CD14-positive monocyte (primary cell): ENCODE data around the gene ADRB1. TPM values are rescaled to one million over a fixed set of nuclear protein-coding genes. Genes with fewer than 3 reads are reported as not detected.

Source experiments
- DNase-seq, 3 donors: peaks; one replicate each; pipeline ENCODE4 v3.0.0-alpha.2; 2011 to 2022
- H2AFZ ChIP-seq: 2 replicates; pipeline ENCODE4 v1.6.0; 2012; ENCODE audit warnings: mild to moderate bottlenecking, low read depth, low read length, inconsistent platforms; ENCODE audit not compliant: insufficient read depth, poor library complexity, severe bottlenecking
- H3K27ac ChIP-seq, 2 donors: 1 replicate in 1 of 2; 2 replicates in 1 of 2; pipeline ENCODE4 v1.5.1; 2012 to 2013; ENCODE audit warnings: low read length in 2 of 2, control low read depth in 1 of 2, inconsistent platforms in 1 of 2, low read depth in 1 of 2, mild to moderate bottlenecking in 1 of 2
- H3K27me3 ChIP-seq, 2 donors: one replicate each; pipeline versions ENCODE4 v1.6.0 to v1.6.1; 2011 to 2013; ENCODE audit warnings: low read length in 2 of 2; ENCODE audit not compliant: control insufficient read depth in 2 of 2, insufficient read depth in 2 of 2
- H3K36me3 ChIP-seq, 2 donors: replicated peaks in 1 of 2; 1 replicate in 1 of 2; 2 replicates in 1 of 2; pipeline versions ENCODE4 v1.5.1 to v1.6.1; 2012 to 2013; ENCODE audit warnings: low read length in 2 of 2, control low read depth in 1 of 2, inconsistent platforms in 1 of 2, mild to moderate bottlenecking in 1 of 2; ENCODE audit not compliant: insufficient read depth in 2 of 2, control insufficient read depth in 1 of 2
- H3K4me1 ChIP-seq, 2 donors: 1 replicate in 1 of 2; 2 replicates in 1 of 2; pipeline versions ENCODE4 v1.5.1 to v1.6.1; 2012 to 2013; ENCODE audit warnings: low read length in 2 of 2, control low read depth in 1 of 2, inconsistent platforms in 1 of 2, mild to moderate bottlenecking in 1 of 2, moderate library complexity in 1 of 2; ENCODE audit not compliant: insufficient read depth in 2 of 2, control insufficient read depth in 1 of 2
- H3K4me2 ChIP-seq: replicated peaks from 2 replicates; pipeline ENCODE3; 2012; ENCODE audit warnings: low read length, moderate library complexity, mild to moderate bottlenecking; ENCODE audit not compliant: poor library complexity, severe bottlenecking; ENCODE audit errors: extremely low read depth
- H3K4me3 ChIP-seq, 3 experiments: fragments of 200-600 bp in 1 of 3; sonication (generic) in 1 of 3; replicated peaks in 1 of 3; 1 replicate in 2 of 3; 2 replicates in 1 of 3; pipeline ENCODE4 v1.5.1; 2011 to 2013; ENCODE audit warnings: low read length in 3 of 3, mild to moderate bottlenecking in 3 of 3, control low read depth in 2 of 3, low read depth in 2 of 3, inconsistent platforms in 1 of 3, moderate library complexity in 1 of 3
- H3K79me2 ChIP-seq: 2 replicates; pipeline ENCODE4 v1.6.0; 2012; ENCODE audit warnings: mild to moderate bottlenecking, control low read depth, inconsistent platforms, low read length, moderate library complexity; ENCODE audit not compliant: insufficient read depth
- H3K9ac ChIP-seq: 2 replicates; pipeline ENCODE4 v1.6.0; 2017; ENCODE audit warnings: low read length, mild to moderate bottlenecking; ENCODE audit not compliant: insufficient read depth, poor library complexity, severe bottlenecking
- H3K9me3 ChIP-seq, 2 donors: replicated peaks in 1 of 2; 1 replicate in 1 of 2; 2 replicates in 1 of 2; pipeline versions ENCODE4 v1.5.1 to v1.6.1; 2012 to 2013; ENCODE audit warnings: low read length in 2 of 2, control low read depth in 1 of 2; ENCODE audit not compliant: control insufficient read depth in 1 of 2, insufficient read depth in 1 of 2
- H4K20me1 ChIP-seq: 2 replicates; pipeline ENCODE4 v1.6.0; 2012; ENCODE audit warnings: mild to moderate bottlenecking, low read length, control low read depth, moderate library complexity; ENCODE audit not compliant: insufficient read depth
- H3K27ac Mint-ChIP-seq, 7 donors: one replicate each; pipeline ENCODE4 v1.8.0; 2020; ENCODE audit warnings: mild to moderate bottlenecking in 7 of 7, mixed read lengths in 7 of 7, moderate library complexity in 6 of 7, inconsistent platforms in 2 of 7
- H3K27me3 Mint-ChIP-seq, 3 donors: one replicate each; pipeline ENCODE4 v1.8.0; 2021 to 2022; ENCODE audit warnings: low read depth in 3 of 3, mild to moderate bottlenecking in 3 of 3, mixed read lengths in 3 of 3, moderate library complexity in 3 of 3, inconsistent platforms in 1 of 3
- H3K36me3 Mint-ChIP-seq, 2 donors: one replicate each; pipeline ENCODE4 v1.8.0; 2020; ENCODE audit warnings: mixed read lengths in 2 of 2, inconsistent platforms in 1 of 2, mild to moderate bottlenecking in 1 of 2
- H3K4me1 Mint-ChIP-seq: one replicate; pipeline ENCODE4 v1.8.0; 2020; ENCODE audit warnings: mild to moderate bottlenecking, mixed read lengths
- H3K4me3 Mint-ChIP-seq, 2 donors: one replicate each; pipeline ENCODE4 v1.8.0; 2020; ENCODE audit warnings: mild to moderate bottlenecking in 2 of 2, mixed read lengths in 2 of 2, moderate library complexity in 1 of 2
- H3K9me3 Mint-ChIP-seq, 7 donors: one replicate each; pipeline ENCODE4 v1.8.0; 2020 to 2022; ENCODE audit warnings: mixed read lengths in 7 of 7, mild to moderate bottlenecking in 6 of 7, moderate library complexity in 6 of 7, inconsistent platforms in 2 of 7
- CTCF ChIP-seq: fragments of 200-600 bp; IDR thresholded peaks from one replicate; pipeline ENCODE4 v1.8.0; 2022; ENCODE audit warnings: antibody characterized with exemption, mild to moderate bottlenecking
- WGBS: methylation state at CpG from one replicate; pipeline ENCODE4 v1.1.5; 2013; ENCODE audit warnings: missing lambda C conversion rate; ENCODE audit not compliant: insufficient coverage; 5-methylcytosine and 5-hydroxymethylcytosine counted together
- intact Hi-C, 2 donors: fragments of 100-400 bp; cut with micrococcal nuclease; formaldehyde crosslinking; loops; one replicate each; pipeline versions ENCODE4 v1.15.0 to v1.15.1; 2023
- polyA plus RNA-seq, 3 donors: library from polyadenylated mRNA; depleted of rRNA in 1 of 3; unstranded in 2 of 3; stranded (reverse) in 1 of 3; fragments of 300-500 nt in 2 of 3; fragments of >200 nt in 1 of 3; fragmentation: Illumina TruSeq in 2 of 3; gene quantifications; 1 replicate in 2 of 3; 2 replicates in 1 of 3; pipeline ENCODE4 v1.2.3, GENCODE V29; 2012 to 2021

The ADRB1 gene
- polyA plus RNA-seq, 3 donors: 0.05 to 3.4 TPM; not detected in 1

- no peaks in the 10 kb centered on the region for H3K79me2 ChIP-seq
- no peak overlapping the region for H3K27ac ChIP-seq
- Mint-ChIP-seq H3K9me3 (peaks cover 0 to 2% (median 0%) of the 10 kb centered on the region in 7 donors), H3K27me3 (peaks cover 0 to 5% (median 1%) of the 10 kb centered on the region in 3 donors), H3K4me3 (no peak overlapping the region), H3K27ac (no peak overlapping the region), H3K4me1 (peaks cover 5% of the 10 kb centered on the region), H3K36me3 (no peaks in the 10 kb centered on the region)
- no peaks in the 10 kb centered on the region for H3K36me3 ChIP-seq
- no peak overlapping the region for H3K9ac ChIP-seq
- H3K9me3 ChIP-seq: peaks cover 0 to 3% of the 10 kb centered on the region in 2 donors
- no peaks in the 10 kb centered on the region for H3K4me1 ChIP-seq
- no peak overlapping the region for H2AFZ ChIP-seq
- no peaks in the 10 kb centered on the region for H4K20me1 ChIP-seq
- no peaks in the 10 kb centered on the region for H3K27me3 ChIP-seq
- no peak overlapping the region for H3K4me2 ChIP-seq
- no peak for TF ChIP-seq CTCF
- DNase-seq: no peak
- H3K4me3 ChIP-seq: no peak overlapping the region
- WGBS: 93% methylated on average over 3 of the region's 5 CpGs
- intact Hi-C loops: no loop called here
These were observed 43.6 kb downstream of the ADRB1 start for GRCh38 chr10:114087255-114087654.

- no peak overlapping the region for H3K27ac Mint-ChIP-seq
- no peak overlapping the region for H3K9ac ChIP-seq
- H3K4me3 Mint-ChIP-seq: no peak overlapping the region
- no peaks in the 10 kb centered on the region for H3K27me3 ChIP-seq
- WGBS: 84% methylated on average over 3 of the region's 4 CpGs
- H2AFZ ChIP-seq: no peak overlapping the region
- H3K4me1 ChIP-seq: no peaks in the 10 kb centered on the region
- no peaks in the 10 kb centered on the region for H4K20me1 ChIP-seq
- no peak for DNase-seq
- H3K36me3 ChIP-seq: no peaks in the 10 kb centered on the region
- intact Hi-C loops: no loop called here
- no peak overlapping the region for H3K4me3 ChIP-seq
- peaks cover 4% of the 10 kb centered on the region for H3K4me1 Mint-ChIP-seq
- H3K36me3 Mint-ChIP-seq: no peaks in the 10 kb centered on the region
- no peak overlapping the region for H3K4me2 ChIP-seq
- TF ChIP-seq CTCF: no peak
- peaks cover 0 to 5% (median 1%) of the 10 kb centered on the region in 3 donors for H3K27me3 Mint-ChIP-seq
- peaks cover 0 to 3% of the 10 kb centered on the region in 2 donors for H3K9me3 ChIP-seq
- H3K9me3 Mint-ChIP-seq: peaks cover 0 to 2% (median 0%) of the 10 kb centered on the region in 7 donors
- no peak overlapping the region for H3K27ac ChIP-seq
- H3K79me2 ChIP-seq: no peaks in the 10 kb centered on the region
These were observed 44.0 kb downstream of the ADRB1 start for GRCh38 chr10:114087655-114088054.
